Measurements from ENCODE around the gene SYT12. TPM values are rescaled to one million over a fixed set of nuclear protein-coding genes. Genes with fewer than 3 reads are reported as not detected.
A peak's percentile ranks its signal among the peaks of the same experiment; 100 is the strongest.

Gene SYT12
- total and polyA plus RNA-seq, 2 of the 8 experiments (the other 6 are each of a cell fraction or from before 2014, with no cell fraction given), result 1.4 to 3.3 TPM

GRCh38 chr11:67002921-67003411 lies 20.0 kb upstream of the SYT12 start:
- Histone ChIP-seq H3K4ac (replicated peaks; ENCODE audit: insufficient read length, low read depth, low read length) (peak overlapping the region; percentile 41), H4K5ac (ENCODE audit: insufficient read length, low read depth, low read length) (no peak overlapping the region), H3K36me3 (ENCODE audit: control insufficient read depth in 2 of 4, insufficient read depth in 4 of 4, low read length in 3 of 4) (no peaks in the 10 kb centered on the region), H3K9ac (replicated peaks in 1 of 4; ENCODE audit: extremely low read depth in 1 of 4, low read depth in 3 of 4, low read length in 3 of 4) (no peak overlapping the region), H2BK20ac (ENCODE audit: low read length) (peak overlapping the region; percentile 84), H2BK120ac (replicated peaks; ENCODE audit: low read depth, low read length) (no peak overlapping the region), H3K4me3 (ENCODE audit: extremely low read depth in 1 of 4, insufficient read depth in 2 of 4, low read depth in 3 of 4, low read length in 4 of 4) (peak overlapping the region in 1 of 4 experiments; percentile 26; a peak in 1 of 8 replicates), H4K8ac (ENCODE audit: extremely low read depth, insufficient read depth, low read length) (peak overlapping the region; percentile 7; the same call in 1 of the 2 replicates), H3K23me2 (ENCODE audit: low read depth, low read length) (peaks cover 3% of the 10 kb centered on the region; the same call in 1 of the 2 replicates), H4K91ac (replicated peaks; ENCODE audit: insufficient read length, low read length) (peak overlapping the region; percentile 83), H3K14ac (ENCODE audit: insufficient read length) (no peak overlapping the region), H2BK12ac (ENCODE audit: low read depth, low read length) (peak overlapping the region; percentile 100), H4K20me1 (replicated peaks in 1 of 2; ENCODE audit: control insufficient read depth in 1 of 2, insufficient read depth in 2 of 2, low read length in 2 of 2) (no peaks in the 10 kb centered on the region), H3K79me2 (ENCODE audit: control insufficient read depth in 1 of 2, insufficient read depth in 2 of 2, low read length in 2 of 2) (no peaks in the 10 kb centered on the region), H2AK5ac (ENCODE audit: low read depth, low read length) (no peak overlapping the region), H3K18ac (ENCODE audit: extremely low read depth, low read length) (peak overlapping the region; percentile 92; the same call in 1 of the 2 replicates), H3K4me2 (ENCODE audit: insufficient read depth in 1 of 2, low read depth in 2 of 2, low read length in 2 of 2) (peak overlapping the region; percentile 31 to 59; a peak in 3 of 4 replicates), H3K79me1 (ENCODE audit: low read depth, low read length) (no peaks in the 10 kb centered on the region), H3K27ac (ENCODE audit: low read depth, low read length) (peak overlapping the region; percentile 57; the same call in 1 of the 2 replicates), H2BK5ac (ENCODE audit: low read depth, low read length) (peak overlapping the region; percentile 98), H3K27me3 (replicated peaks in 1 of 4; ENCODE audit: control insufficient read depth in 3 of 4, extremely low read depth in 1 of 4, insufficient read depth in 3 of 4, low read length in 3 of 4) (no peaks in the 10 kb centered on the region), H3K56ac (replicated peaks; ENCODE audit: insufficient read length, low read depth, low read length) (no peak overlapping the region), H2AFZ (ENCODE audit: low read length) (no peak overlapping the region), H2BK15ac (ENCODE audit: low read length) (peak overlapping the region; percentile 82; the same call in 1 of the 2 replicates), H3K4me1 (replicated peaks in 1 of 4; ENCODE audit: control insufficient read depth in 3 of 4, insufficient read depth in 4 of 4, low read length in 3 of 4) (peaks cover 7 to 17% (median 12%) of the 10 kb centered on the region in 4 experiments), H3K9me3 (ENCODE audit: insufficient read depth in 2 of 2, low read depth in 1 of 2, low read length in 1 of 2) (no peaks in the 10 kb centered on the region), H3K23ac (ENCODE audit: insufficient read length) (no peak overlapping the region)
- CTCF ChIA-PET (ENCODE audit: partially characterized antibody), result interaction anchor here (1.4 to 3.6 kb wide), 3 partner anchors 17 to 50 kb away, joined by 5 to 9 read pairs (median 6); no protein-coding TSS in a partner anchor
- POLR2A ChIA-PET (ENCODE audit: partially characterized antibody), result interaction anchor here (1.7 kb wide), 1 partner anchor 13 kb away, joined by 7 read pairs; no protein-coding TSS in a partner anchor
- WGBS, 2 experiments (ENCODE audit: extremely low coverage in 1 of 2, insufficient coverage in 1 of 2, insufficient read length in 1 of 2, insufficient replicate concordance in 2 of 2, low coverage in 1 of 2, low lambda C conversion rate in 2 of 2, missing lambda C conversion rate in 1 of 2), result 62% methylated on average over 5 of the region's 5 CpGs; no CpG with 5 or more reads in 1 of the 2 experiments
- TF ChIP-seq TAF1 (IDR thresholded peaks at IDR 0.05; ENCODE audit: low read depth, low read length), result no peak
- no peak for TF ChIP-seq EP300 (IDR thresholded peaks at IDR 0.05; ENCODE audit: borderline replicate concordance in 1 of 2, low read depth in 2 of 2, low read length in 2 of 2)
- TF ChIP-seq RNF2 (IDR thresholded peaks at IDR 0.05; ENCODE audit: borderline replicate concordance, low read depth, low read length, missing control alignments, poor library complexity, severe bottlenecking), result no peak
- TF ChIP-seq YY1 (IDR thresholded peaks at IDR 0.05; ENCODE audit: low read depth, low read length), result no peak
- no peak for TF ChIP-seq SIN3A (conservative IDR thresholded peaks at IDR 0.05 in 1 of 2, IDR thresholded peaks at IDR 0.05 in 1 of 2; ENCODE audit: low read depth in 1 of 2, low read length in 2 of 2)
- no peak for TF ChIP-seq USF2 (IDR thresholded peaks at IDR 0.05; ENCODE audit: low read length)
- no peak for TF ChIP-seq BRCA1 (IDR thresholded peaks at IDR 0.05; ENCODE audit: low read depth, low read length)
- TF ChIP-seq GABPA (IDR thresholded peaks at IDR 0.05; ENCODE audit: borderline replicate concordance, insufficient read depth, low read length), result no peak
- TF ChIP-seq FOSL1 (IDR thresholded peaks at IDR 0.05; ENCODE audit: insufficient read depth, low read depth, low read length), result no peak
- no peak for TF ChIP-seq SAP30 (IDR thresholded peaks at IDR 0.05; ENCODE audit: insufficient read depth, insufficient replicate concordance, low read length)
- FAIRE-seq (no peak), DNase-seq (ENCODE audit: low read depth in 1 of 2, low spot score in 2 of 2) (no peak)
